Measurements from ENCODE around the gene KIF21A.

GRCh38 chr12:39403376-39403775 is 39.5 kb downstream of the KIF21A start:
- TF ChIP-seq POLR2A (IDR thresholded peaks at IDR 0.05; ENCODE audit: low read length) (no peak), GATA1 (IDR thresholded peaks at IDR 0.05; ENCODE audit: low read depth, low read length) (no peak)
